HG03060 (cell line): ENCODE results near the gene CMTM4.
"Not testable (repeated sequence)": the region's sequence is repeated elsewhere in the genome, so short reads cannot be mapped to it uniquely, and the experiment has no call there.

ENCODE experiments used
- ATAC-seq: cut with Tn5 transposase; IDR thresholded peaks from one replicate; pipeline ENCODE4 v1.9.1; 2021; ENCODE audit warnings: low read depth, moderate number of reproducible peaks; ENCODE audit not compliant: unreplicated experiment

The CMTM4 gene

DNA sequence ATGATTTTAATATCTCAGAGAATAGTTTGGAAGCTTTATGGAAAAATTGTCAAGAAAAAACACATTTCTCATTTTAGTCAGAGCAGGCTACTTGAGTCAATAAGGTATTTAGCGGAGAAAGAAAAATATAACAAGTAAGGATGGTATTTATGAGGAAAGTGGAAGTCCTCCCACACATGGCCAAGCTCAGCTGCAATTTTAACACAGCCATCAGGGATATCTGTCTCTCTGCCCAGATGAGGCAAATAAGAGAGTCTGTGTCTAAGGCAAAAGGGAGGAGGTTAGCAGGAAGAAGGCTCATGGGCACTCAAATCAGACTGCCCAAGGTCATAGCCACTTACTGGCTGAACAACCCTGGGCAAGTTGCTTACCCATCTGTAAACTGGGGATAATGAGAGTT, 122.5 kb downstream of the CMTM4 start:
- no peak for ATAC-seq

DNA sequence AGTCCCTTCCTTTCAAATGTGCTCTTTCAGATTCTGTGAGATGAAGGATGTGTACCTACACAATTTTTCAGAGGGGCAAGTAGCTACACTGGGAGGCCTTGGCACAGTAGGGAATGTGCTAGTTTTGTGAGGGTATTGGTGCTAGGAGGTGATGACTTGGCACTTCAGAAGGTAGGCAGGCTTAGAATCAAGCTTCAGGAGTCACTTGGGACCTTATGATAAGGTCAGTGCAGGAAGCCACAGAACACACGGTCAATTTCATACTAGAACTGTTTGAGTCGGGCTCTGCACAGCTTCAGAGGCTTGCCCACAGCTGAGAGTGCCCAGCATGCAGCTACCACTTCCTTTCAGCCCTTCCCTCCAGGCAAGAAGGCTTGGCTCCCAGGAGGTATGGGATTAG, 124.2 kb downstream of the CMTM4 start:
- no peak for ATAC-seq

DNA sequence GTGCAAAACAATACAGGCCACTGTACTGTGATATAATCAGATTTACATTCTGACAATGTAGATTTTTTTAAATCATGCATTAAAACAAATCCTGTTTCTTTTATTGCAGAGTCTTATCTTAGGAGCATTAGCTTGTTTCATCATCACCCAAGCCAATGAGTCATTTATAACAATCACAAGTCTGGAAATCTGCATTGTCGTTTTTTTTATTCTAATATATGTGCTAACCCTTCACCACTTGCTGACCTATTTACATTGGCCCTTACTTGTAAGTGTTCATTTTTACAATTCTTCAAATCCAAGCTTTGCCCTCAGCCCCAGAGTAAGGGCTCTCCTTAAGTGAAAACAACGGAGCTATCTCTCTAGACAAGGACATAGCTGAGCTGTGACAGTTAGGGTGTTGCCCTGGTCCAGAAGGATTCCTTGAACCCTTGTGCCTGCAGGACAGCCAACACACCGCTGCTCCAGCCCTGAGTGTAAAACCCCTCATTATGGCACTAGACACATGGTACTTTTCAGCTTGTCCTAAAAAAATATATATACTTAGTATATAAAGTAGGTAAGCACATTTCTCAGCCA, 126.6 kb downstream of the CMTM4 start:
- ATAC-seq = no peak

DNA sequence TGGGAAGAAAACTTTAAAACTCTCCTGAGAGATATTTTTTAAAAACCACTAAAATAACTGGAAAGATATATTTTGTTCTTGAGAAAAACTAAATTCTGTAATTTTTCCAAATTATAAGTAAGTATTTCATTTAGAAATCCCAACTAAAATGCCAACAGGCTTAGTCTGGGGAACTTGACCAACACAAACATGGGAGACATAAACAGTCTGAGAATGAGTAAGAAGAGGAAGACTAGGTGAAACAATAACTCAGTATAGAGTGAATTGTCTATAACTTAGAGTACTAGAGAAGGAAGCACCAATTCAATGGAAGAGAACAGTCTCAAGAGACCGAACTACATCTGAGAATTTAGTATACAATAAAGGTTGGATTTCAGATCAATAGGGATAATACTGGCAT, 127.4 kb downstream of the CMTM4 start:
- ATAC-seq = no peak

DNA sequence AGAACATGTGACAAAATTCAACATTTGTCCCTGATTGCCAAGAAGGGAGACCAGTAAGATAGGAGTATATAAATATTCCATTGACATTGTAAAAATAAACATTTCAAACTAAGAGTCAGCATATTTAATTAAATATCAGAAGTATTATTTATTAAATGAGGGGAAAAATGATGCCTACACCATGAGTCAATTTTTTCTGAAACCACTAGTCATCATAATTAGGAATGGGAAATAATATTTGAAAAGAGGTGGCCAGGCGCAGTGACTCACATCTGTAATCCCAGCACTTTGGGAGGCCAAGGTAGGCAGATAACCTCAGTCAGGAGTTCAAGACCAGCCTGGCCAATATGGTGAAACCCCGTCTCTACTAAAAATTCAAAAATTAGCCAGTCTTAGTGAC, 128.2 kb downstream of the CMTM4 start:
- ATAC-seq = no peak

DNA sequence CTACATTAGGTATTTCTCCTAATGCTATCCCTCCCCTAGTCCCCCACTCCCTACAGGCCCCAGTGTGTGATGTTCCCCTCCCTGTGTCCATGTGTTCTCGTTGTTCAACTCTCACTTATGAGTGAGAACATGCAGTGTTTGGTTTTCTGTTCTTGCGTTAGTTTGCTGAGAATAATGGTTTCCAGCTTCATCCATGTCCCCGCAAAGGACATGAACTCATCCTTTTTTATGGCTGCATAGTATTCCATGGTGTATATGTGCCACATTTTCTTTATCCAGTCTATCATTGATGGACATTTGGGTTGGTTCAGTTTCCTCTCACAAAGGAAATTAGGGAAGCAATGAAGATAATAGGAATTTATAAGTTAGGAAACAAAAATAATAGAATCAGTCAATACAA, 129.3 kb downstream of the CMTM4 start:
- not testable (repeated sequence) for ATAC-seq

DNA sequence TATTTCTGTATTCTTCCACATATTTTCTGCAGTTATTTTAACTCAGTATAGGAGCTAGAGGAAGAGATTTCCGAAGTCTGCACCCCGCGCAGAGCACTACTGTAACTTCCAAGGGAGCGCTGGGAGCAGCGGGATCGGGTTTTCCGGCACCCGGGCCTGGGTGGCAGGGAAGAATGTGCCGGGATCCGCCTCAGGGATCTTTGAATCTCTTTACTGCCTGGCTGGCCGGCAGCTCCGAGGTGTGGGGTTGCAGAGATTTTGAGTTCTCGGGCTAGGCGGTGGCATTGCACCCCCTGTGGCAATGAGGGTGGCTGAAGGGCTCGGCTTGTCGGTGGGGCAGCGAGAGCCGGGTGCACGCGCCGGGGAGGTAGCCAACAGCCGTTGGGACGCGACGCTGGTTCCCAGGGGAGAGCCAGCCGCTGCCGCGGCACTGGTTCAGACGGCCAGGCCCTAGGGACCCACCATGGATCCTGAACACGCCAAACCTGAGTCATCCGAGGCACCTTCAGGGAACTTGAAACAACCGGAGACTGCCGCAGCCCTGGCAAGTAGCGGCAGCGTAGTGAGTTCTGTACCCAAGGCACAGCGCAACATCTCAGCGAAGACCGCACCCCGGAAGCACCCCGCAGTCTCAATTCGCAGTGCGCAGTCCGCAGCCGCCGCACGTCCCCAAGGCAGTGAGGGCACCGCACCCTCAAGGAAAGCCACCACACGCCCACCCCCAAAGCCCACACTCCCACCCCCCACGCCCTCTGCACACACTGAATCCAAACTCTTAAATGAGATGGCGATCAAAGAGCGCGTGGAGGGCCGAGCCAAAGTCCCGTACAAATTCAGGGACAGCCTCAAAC, 130.3 kb downstream of the CMTM4 start, which contains the start of gene CMTM1:
Gene CMTM1, plus strand, starts transcription at position 389 of the 851 bp plus-strand sequence. Its CDS starts 75 bp downstream, at position 464.
- no peak for ATAC-seq
